Activated CD4-positive, alpha-beta T cell treated with anti-CD3 and anti-CD28 coated beads for 36 hours (primary cell): ENCODE results near the gene TMED7. TPM values are rescaled to one million over a fixed set of nuclear protein-coding genes. Genes with fewer than 3 reads are reported as not detected.
A peak's percentile ranks its signal among the peaks of the same experiment; 100 is the strongest.

Source experiments
- ATAC-seq: fragments of 200-7000 bp; cut with Tn5 transposase; one replicate; pipeline ENCODE4 v1.10.0; 2021; ENCODE audit warnings: mild to moderate bottlenecking, moderate library complexity
- CTCF ChIA-PET: fragments of 350-600 bp; sonication (Branson Sonifier 250); formaldehyde crosslinking; loops from one replicate; lab custom pipeline; 2021; ENCODE audit warnings: antibody characterized with exemption; lab: Charles Lee
- POLR2A ChIA-PET: fragments of 350-600 bp; sonication (Branson Sonifier 250); formaldehyde crosslinking; loops from one replicate; lab custom pipeline; 2021; ENCODE audit warnings: antibody characterized with exemption, inconsistent platforms; lab: Charles Lee
- DNase-seq: peaks from one replicate; pipeline ENCODE4 v3.0.0-alpha.2; 2020
- H3K27ac Mint-ChIP-seq: one replicate; pipeline ENCODE4 v1.8.0; 2021; ENCODE audit warnings: mixed read lengths
- H3K27me3 Mint-ChIP-seq: one replicate; pipeline ENCODE4 v1.8.0; 2021; ENCODE audit warnings: mixed read lengths
- H3K36me3 Mint-ChIP-seq: one replicate; pipeline ENCODE4 v1.8.0; 2021; ENCODE audit warnings: low read depth, mixed read lengths
- H3K4me1 Mint-ChIP-seq: one replicate; pipeline ENCODE4 v1.8.0; 2021; ENCODE audit warnings: mixed read lengths
- H3K4me3 Mint-ChIP-seq: one replicate; pipeline ENCODE4 v1.8.0; 2021; ENCODE audit warnings: mild to moderate bottlenecking, moderate library complexity, mixed read lengths
- H3K9me3 Mint-ChIP-seq: one replicate; pipeline ENCODE4 v1.8.0; 2021; ENCODE audit warnings: low read depth, mixed read lengths
- intact Hi-C, 2 experiments: fragments of 100-400 bp; cut with DNase I in 1 of 2; cut with micrococcal nuclease in 1 of 2; formaldehyde crosslinking; loops; one replicate each; pipeline versions ENCODE4 v1.14.2 to v1.15.1; 2022 to 2024; cut with DNase I, micrococcal nuclease
- total RNA-seq, 2 experiments: library from RNA; stranded (reverse); gene quantifications; one replicate each; pipeline ENCODE4 v1.2.3, GENCODE V29; 2021

The TMED7 gene
- total RNA-seq, 2 experiments from 2014 or later: 31.4 to 36.8 TPM

GRCh38 chr5:115627295-115627865 lies 1.5 kb upstream of the TMED7 start:
- ATAC-seq: no peak
- H3K36me3 Mint-ChIP-seq: peaks cover 4% of the 10 kb centered on the region
- H3K9me3 Mint-ChIP-seq: no peaks in the 10 kb centered on the region
- H3K4me1 Mint-ChIP-seq: peaks cover 15% of the 10 kb centered on the region
- H3K27ac Mint-ChIP-seq: peak overlapping the region; percentile 13
- intact Hi-C loops: loop anchor here in 1 of 2 experiments (2.0 kb wide), 1 partner anchor 83 kb away; the partner anchor contains the start of gene FEM1C
- DNase-seq: no peak
- H3K27me3 Mint-ChIP-seq: no peaks in the 10 kb centered on the region
- H3K4me3 Mint-ChIP-seq: no peak overlapping the region
- ChIA-PET CTCF (interaction anchor here (1.0 to 1.3 kb wide), 2 partner anchors 17 to 19 kb away, joined by 3 read pairs; no protein-coding TSS in a partner anchor), POLR2A (no interaction called here)

GRCh38 chr5:115626445-115626823 lies 598 bp upstream of the TMED7 start:
- Mint-ChIP-seq H3K4me3 (no peak overlapping the region), H3K27ac (peak overlapping the region; percentile 94), H3K36me3 (peaks cover 9% of the 10 kb centered on the region), H3K9me3 (no peaks in the 10 kb centered on the region), H3K4me1 (peaks cover 22% of the 10 kb centered on the region), H3K27me3 (no peaks in the 10 kb centered on the region)
- ATAC-seq (peak; percentile 42), DNase-seq (no peak)
- POLR2A ChIA-PET: no interaction called here
- intact Hi-C loops: loop anchor here (1.0 to 2.0 kb wide), 6 partner anchors 82 to 459 kb away; partner anchors contain the start of genes AP3S1 (in 2 of the 2), ATG12 (in 2 of the 2), CCDC112 (in 1 of the 2) and COMMD10 (in 1 of the 2)
- CTCF ChIA-PET: interaction anchor here (0.8 to 1.3 kb wide), 4 partner anchors 9 to 457 kb away, joined by 3 to 4 read pairs (median 3); no protein-coding TSS in a partner anchor

- POLR2A ChIA-PET: interaction anchor here (0.9 to 2.1 kb wide), 4 partner anchors 8 to 460 kb away, joined by 3 to 8 read pairs (median 6); partner anchors contain the start of genes COMMD10 and TICAM2
- Mint-ChIP-seq H3K36me3 (peaks cover 18% of the 10 kb centered on the region), H3K27ac (no peak overlapping the region), H3K9me3 (no peaks in the 10 kb centered on the region), H3K4me3 (no peak overlapping the region), H3K27me3 (no peaks in the 10 kb centered on the region), H3K4me1 (peaks cover 25% of the 10 kb centered on the region)
- intact Hi-C loops: loop anchor here (1.0 to 2.0 kb wide), 3 partner anchors 22 to 81 kb away; partner anchors contain the start of genes TICAM2 (in 2 of the 2) and FEM1C (in 1 of the 2)
- CTCF ChIA-PET: interaction anchor here (0.7 to 2.5 kb wide), 8 partner anchors 9 to 440 kb away, joined by 3 to 15 read pairs (median 4); partner anchors contain the start of gene ATG12
- DNase-seq: no peak
- no peak for ATAC-seq
These were observed 842 bp downstream of the TMED7 start for GRCh38 chr5:115624994-115625393.

- ChIA-PET CTCF (interaction anchor here (0.7 to 2.5 kb wide), 5 partner anchors 8 to 217 kb away, joined by 3 to 15 read pairs (median 4); no protein-coding TSS in a partner anchor), POLR2A (interaction anchor here (0.6 to 0.7 kb wide), 3 partner anchors 32 to 456 kb away, joined by 3 to 4 read pairs (median 3); no protein-coding TSS in a partner anchor)
- Mint-ChIP-seq H3K4me1 (peaks cover 27% of the 10 kb centered on the region), H3K27ac (no peak overlapping the region), H3K4me3 (no peak overlapping the region), H3K36me3 (peaks cover 27% of the 10 kb centered on the region), H3K9me3 (no peaks in the 10 kb centered on the region), H3K27me3 (no peaks in the 10 kb centered on the region)
- intact Hi-C loops: loop anchor here in 1 of 2 experiments (2.0 kb wide), 1 partner anchor 21 kb away; the partner anchor contains the start of gene TICAM2
- ATAC-seq (no peak), DNase-seq (no peak)
These were observed 2.2 kb downstream of the TMED7 start for GRCh38 chr5:115623658-115624057.

GRCh38 chr5:115621365-115621900 lies 4.4 kb downstream of the TMED7 start:
- no peak for ATAC-seq
- Mint-ChIP-seq H3K36me3 (peaks cover 36% of the 10 kb centered on the region), H3K27me3 (no peaks in the 10 kb centered on the region), H3K4me1 (peaks cover 25% of the 10 kb centered on the region), H3K4me3 (no peak overlapping the region), H3K27ac (peak overlapping the region; percentile 55), H3K9me3 (no peaks in the 10 kb centered on the region)
- DNase-seq: no peak
- ChIA-PET CTCF (no interaction called here), POLR2A (no interaction called here)
- intact Hi-C loops: no loop called here

GRCh38 chr5:115616892-115617291 lies 8.9 kb downstream of the TMED7 start:
- H3K4me1 Mint-ChIP-seq: peaks cover 13% of the 10 kb centered on the region
- CTCF ChIA-PET: interaction anchor here (0.6 to 2.9 kb wide), 3 partner anchors 8 to 10 kb away, joined by 3 to 15 read pairs (median 5); partner anchors contain the start of gene TMED7
- DNase-seq: no peak
- no peak overlapping the region for H3K27ac Mint-ChIP-seq
- intact Hi-C loops: no loop called here
- peaks cover 45% of the 10 kb centered on the region for H3K36me3 Mint-ChIP-seq
- H3K9me3 Mint-ChIP-seq: no peaks in the 10 kb centered on the region
- ATAC-seq: no peak
- no peak overlapping the region for H3K4me3 Mint-ChIP-seq
- no peaks in the 10 kb centered on the region for H3K27me3 Mint-ChIP-seq
- POLR2A ChIA-PET: interaction anchor here (1.6 kb wide), 1 partner anchor 8 kb away, joined by 8 read pairs; the partner anchor contains the start of gene TMED7

- Mint-ChIP-seq H3K27ac (no peak overlapping the region), H3K4me1 (peaks cover 11% of the 10 kb centered on the region), H3K27me3 (no peaks in the 10 kb centered on the region), H3K36me3 (peaks cover 44% of the 10 kb centered on the region), H3K4me3 (no peak overlapping the region), H3K9me3 (no peaks in the 10 kb centered on the region)
- CTCF ChIA-PET: interaction anchor here (0.6 to 2.9 kb wide), 3 partner anchors 8 to 10 kb away, joined by 3 to 15 read pairs (median 5); partner anchors contain the start of gene TMED7
- POLR2A ChIA-PET: interaction anchor here (1.6 kb wide), 1 partner anchor 9 kb away, joined by 8 read pairs; the partner anchor contains the start of gene TMED7
- intact Hi-C loops: no loop called here
- no peak for ATAC-seq
- no peak for DNase-seq
These were observed 9.4 kb downstream of the TMED7 start for GRCh38 chr5:115616472-115616871.

- ATAC-seq (no peak), DNase-seq (no peak)
- peaks cover 14% of the 10 kb centered on the region for H3K4me1 Mint-ChIP-seq
- no peak overlapping the region for H3K27ac Mint-ChIP-seq
- H3K27me3 Mint-ChIP-seq: no peaks in the 10 kb centered on the region
- H3K9me3 Mint-ChIP-seq: no peaks in the 10 kb centered on the region
- H3K4me3 Mint-ChIP-seq: no peak overlapping the region
- H3K36me3 Mint-ChIP-seq: peaks cover 26% of the 10 kb centered on the region
- ChIA-PET POLR2A (interaction anchor here (0.6 kb wide), 1 partner anchor 12 kb away, joined by 3 read pairs; no protein-coding TSS in a partner anchor), CTCF (interaction anchor here (0.6 kb wide), 1 partner anchor 68 kb away, joined by 4 read pairs; no protein-coding TSS in a partner anchor)
- intact Hi-C loops: no loop called here
These were observed 14.0 kb downstream of the TMED7 start for GRCh38 chr5:115611873-115612272.

GRCh38 chr5:115607935-115608334 lies 17.9 kb downstream of the TMED7 start:
- peaks cover 33% of the 10 kb centered on the region for H3K36me3 Mint-ChIP-seq
- no peak overlapping the region for H3K27ac Mint-ChIP-seq
- H3K4me1 Mint-ChIP-seq: peaks cover 21% of the 10 kb centered on the region
- ChIA-PET CTCF (interaction anchor here (1.3 to 1.8 kb wide), 2 partner anchors 15 to 19 kb away, joined by 3 to 4 read pairs; no protein-coding TSS in a partner anchor), POLR2A (no interaction called here)
- no peaks in the 10 kb centered on the region for H3K27me3 Mint-ChIP-seq
- no peak overlapping the region for H3K4me3 Mint-ChIP-seq
- intact Hi-C loops: no loop called here
- ATAC-seq (no peak), DNase-seq (no peak)
- H3K9me3 Mint-ChIP-seq: no peaks in the 10 kb centered on the region

- intact Hi-C loops: no loop called here
- H3K36me3 Mint-ChIP-seq: peaks cover 33% of the 10 kb centered on the region
- no peak overlapping the region for H3K4me3 Mint-ChIP-seq
- ATAC-seq: no peak
- no peaks in the 10 kb centered on the region for H3K9me3 Mint-ChIP-seq
- H3K27ac Mint-ChIP-seq: no peak overlapping the region
- CTCF ChIA-PET: interaction anchor here (0.9 kb wide), 1 partner anchor 247 kb away, joined by 3 read pairs; no protein-coding TSS in a partner anchor
- POLR2A ChIA-PET: no interaction called here
- no peak for DNase-seq
- peaks cover 38% of the 10 kb centered on the region for H3K4me1 Mint-ChIP-seq
- no peaks in the 10 kb centered on the region for H3K27me3 Mint-ChIP-seq
These were observed 20.4 kb downstream of the TMED7 start for GRCh38 chr5:115605436-115605835.
